ENCODE results near the gene GSC. TPM values are rescaled to one million over a fixed set of nuclear protein-coding genes. Genes with fewer than 3 reads are reported as not detected.
A peak's percentile ranks its signal among the peaks of the same experiment; 100 is the strongest.

GSC gene
- polyA plus RNA-seq, 1 donor: 0.10 TPM

- H3K27me3 ChIP-seq (ENCODE audit: control insufficient read depth, insufficient read depth, low read length): peaks cover 99% of the 10 kb centered on the region
- H3K27ac ChIP-seq (ENCODE audit: low read length): no peak overlapping the region
- WGBS (ENCODE audit: insufficient coverage, low lambda C conversion rate): 20% methylated on average over 1 of the region's 8 CpGs
- no peak for DNase-seq
- H3K9me3 ChIP-seq (ENCODE audit: control insufficient read depth, low read depth, low read length): peaks cover 19% of the 10 kb centered on the region
- H3K4me3 ChIP-seq (ENCODE audit: low read length): no peak overlapping the region
- no peaks in the 10 kb centered on the region for H3K36me3 ChIP-seq (ENCODE audit: control insufficient read depth, insufficient read depth, low read length)
- H3K4me1 ChIP-seq (ENCODE audit: control insufficient read depth, insufficient read depth, low read length): no peaks in the 10 kb centered on the region
These were observed 2.6 kb upstream of the GSC start for GRCh38 chr14:94772548-94772947.

GRCh38 chr14:94771906-94772490, 2.1 kb upstream of the GSC start:
- no peaks in the 10 kb centered on the region for H3K36me3 ChIP-seq (ENCODE audit: control insufficient read depth, insufficient read depth, low read length)
- no CpG with 5 or more reads among the region's 14 CpGs for WGBS (ENCODE audit: insufficient coverage, low lambda C conversion rate)
- H3K9me3 ChIP-seq (ENCODE audit: control insufficient read depth, low read depth, low read length): peaks cover 19% of the 10 kb centered on the region
- H3K4me1 ChIP-seq (ENCODE audit: control insufficient read depth, insufficient read depth, low read length): no peaks in the 10 kb centered on the region
- DNase-seq: no peak
- H3K27me3 ChIP-seq (ENCODE audit: control insufficient read depth, insufficient read depth, low read length): peaks cover 99% of the 10 kb centered on the region
- no peak overlapping the region for H3K4me3 ChIP-seq (ENCODE audit: low read length)
- H3K27ac ChIP-seq (ENCODE audit: low read length): no peak overlapping the region

- Histone ChIP-seq H3K27me3 (ENCODE audit: control insufficient read depth, insufficient read depth, low read length) (peaks cover 97% of the 10 kb centered on the region), H3K4me1 (ENCODE audit: control insufficient read depth, insufficient read depth, low read length) (no peaks in the 10 kb centered on the region), H3K36me3 (ENCODE audit: control insufficient read depth, insufficient read depth, low read length) (no peaks in the 10 kb centered on the region), H3K4me3 (ENCODE audit: low read length) (no peak overlapping the region), H3K9me3 (ENCODE audit: control insufficient read depth, low read depth, low read length) (peaks cover 19% of the 10 kb centered on the region), H3K27ac (ENCODE audit: low read length) (no peak overlapping the region)
- DNase-seq: peak in 1 of 2 donors; percentile 20
- no CpG with 5 or more reads among the region's 54 CpGs for WGBS (ENCODE audit: insufficient coverage, low lambda C conversion rate)
These were observed 1.4 kb upstream of the GSC start for GRCh38 chr14:94771158-94771905.

GRCh38 chr14:94770815-94771157, 873 bp upstream of the GSC start:
- Histone ChIP-seq H3K9me3 (ENCODE audit: control insufficient read depth, low read depth, low read length) (peaks cover 19% of the 10 kb centered on the region), H3K4me1 (ENCODE audit: control insufficient read depth, insufficient read depth, low read length) (no peaks in the 10 kb centered on the region), H3K27ac (ENCODE audit: low read length) (no peak overlapping the region), H3K27me3 (ENCODE audit: control insufficient read depth, insufficient read depth, low read length) (peaks cover 97% of the 10 kb centered on the region), H3K4me3 (ENCODE audit: low read length) (no peak overlapping the region), H3K36me3 (ENCODE audit: control insufficient read depth, insufficient read depth, low read length) (no peaks in the 10 kb centered on the region)
- no peak for DNase-seq
- 5% methylated on average over 4 of the region's 9 CpGs for WGBS (ENCODE audit: insufficient coverage, low lambda C conversion rate)

- 0% methylated on average over 2 of the region's 18 CpGs for WGBS (ENCODE audit: insufficient coverage, low lambda C conversion rate)
- peak in 1 of 2 donors; percentile 33 for DNase-seq
- Histone ChIP-seq H3K9me3 (ENCODE audit: control insufficient read depth, low read depth, low read length) (peaks cover 19% of the 10 kb centered on the region), H3K27ac (ENCODE audit: low read length) (no peak overlapping the region), H3K36me3 (ENCODE audit: control insufficient read depth, insufficient read depth, low read length) (no peaks in the 10 kb centered on the region), H3K27me3 (ENCODE audit: control insufficient read depth, insufficient read depth, low read length) (peaks cover 97% of the 10 kb centered on the region), H3K4me1 (ENCODE audit: control insufficient read depth, insufficient read depth, low read length) (no peaks in the 10 kb centered on the region), H3K4me3 (ENCODE audit: low read length) (no peak overlapping the region)
These were observed 387 bp upstream of the GSC start for GRCh38 chr14:94770251-94770749.

GRCh38 chr14:94768521-94769390, 1.2 kb downstream of the GSC start:
- Histone ChIP-seq H3K27ac (ENCODE audit: low read length) (no peak overlapping the region), H3K4me1 (ENCODE audit: control insufficient read depth, insufficient read depth, low read length) (no peaks in the 10 kb centered on the region), H3K36me3 (ENCODE audit: control insufficient read depth, insufficient read depth, low read length) (no peaks in the 10 kb centered on the region), H3K27me3 (ENCODE audit: control insufficient read depth, insufficient read depth, low read length) (peaks cover 96% of the 10 kb centered on the region), H3K4me3 (ENCODE audit: low read length) (no peak overlapping the region), H3K9me3 (ENCODE audit: control insufficient read depth, low read depth, low read length) (peaks cover 19% of the 10 kb centered on the region)
- no CpG with 5 or more reads among the region's 82 CpGs for WGBS (ENCODE audit: insufficient coverage, low lambda C conversion rate)
- DNase-seq: peak in 1 of 2 donors; percentile 41

- no peak for DNase-seq
- WGBS (ENCODE audit: insufficient coverage, low lambda C conversion rate): no CpG with 5 or more reads among the region's 26 CpGs
- Histone ChIP-seq H3K36me3 (ENCODE audit: control insufficient read depth, insufficient read depth, low read length) (no peaks in the 10 kb centered on the region), H3K27me3 (ENCODE audit: control insufficient read depth, insufficient read depth, low read length) (peaks cover 94% of the 10 kb centered on the region), H3K9me3 (ENCODE audit: control insufficient read depth, low read depth, low read length) (peaks cover 19% of the 10 kb centered on the region), H3K27ac (ENCODE audit: low read length) (no peak overlapping the region), H3K4me3 (ENCODE audit: low read length) (no peak overlapping the region), H3K4me1 (ENCODE audit: control insufficient read depth, insufficient read depth, low read length) (no peaks in the 10 kb centered on the region)
These were observed 1.8 kb downstream of the GSC start for GRCh38 chr14:94768141-94768520.

GRCh38 chr14:94767321-94767878, 2.5 kb downstream of the GSC start:
- Histone ChIP-seq H3K4me1 (ENCODE audit: control insufficient read depth, insufficient read depth, low read length) (no peaks in the 10 kb centered on the region), H3K27ac (ENCODE audit: low read length) (no peak overlapping the region), H3K4me3 (ENCODE audit: low read length) (no peak overlapping the region), H3K9me3 (ENCODE audit: control insufficient read depth, low read depth, low read length) (peaks cover 14% of the 10 kb centered on the region), H3K27me3 (ENCODE audit: control insufficient read depth, insufficient read depth, low read length) (peaks cover 87% of the 10 kb centered on the region), H3K36me3 (ENCODE audit: control insufficient read depth, insufficient read depth, low read length) (no peaks in the 10 kb centered on the region)
- no CpG with 5 or more reads among the region's 27 CpGs for WGBS (ENCODE audit: insufficient coverage, low lambda C conversion rate)
- no peak for DNase-seq

- peaks cover 7% of the 10 kb centered on the region for H3K9me3 ChIP-seq (ENCODE audit: control insufficient read depth, low read depth, low read length)
- no CpG with 5 or more reads among the region's 7 CpGs for WGBS (ENCODE audit: insufficient coverage, low lambda C conversion rate)
- H3K4me3 ChIP-seq (ENCODE audit: low read length): no peak overlapping the region
- H3K27ac ChIP-seq (ENCODE audit: low read length): no peak overlapping the region
- H3K36me3 ChIP-seq (ENCODE audit: control insufficient read depth, insufficient read depth, low read length): no peaks in the 10 kb centered on the region
- DNase-seq: no peak
- H3K27me3 ChIP-seq (ENCODE audit: control insufficient read depth, insufficient read depth, low read length): peaks cover 64% of the 10 kb centered on the region
- H3K4me1 ChIP-seq (ENCODE audit: control insufficient read depth, insufficient read depth, low read length): peaks cover 3% of the 10 kb centered on the region
These were observed 5.3 kb downstream of the GSC start for GRCh38 chr14:94764573-94764972.

- Histone ChIP-seq H3K27me3 (ENCODE audit: control insufficient read depth, insufficient read depth, low read length) (peaks cover 50% of the 10 kb centered on the region), H3K9me3 (ENCODE audit: control insufficient read depth, low read depth, low read length) (no peaks in the 10 kb centered on the region), H3K4me3 (ENCODE audit: low read length) (no peak overlapping the region), H3K4me1 (ENCODE audit: control insufficient read depth, insufficient read depth, low read length) (peaks cover 3% of the 10 kb centered on the region), H3K36me3 (ENCODE audit: control insufficient read depth, insufficient read depth, low read length) (no peaks in the 10 kb centered on the region), H3K27ac (ENCODE audit: low read length) (no peak overlapping the region)
- WGBS (ENCODE audit: insufficient coverage, low lambda C conversion rate): no CpG with 5 or more reads among the region's 7 CpGs
- peak; percentile 62 to 78 for DNase-seq
These were observed 7.5 kb downstream of the GSC start for GRCh38 chr14:94762431-94762830.

All from large intestine (tissue), 3 donors.